ENCODE measurements around the gene MAST4.

MAST4 gene

GRCh38 chr5:67042176-67043003 lies 446.2 kb downstream of the MAST4 start:
- no peak overlapping the region for H3K4me3 ChIP-seq (ENCODE audit: low read length)
- TF ChIP-seq CTCF (conservative IDR thresholded peaks at IDR 0.05; ENCODE audit: low read length) = no peak
- no peak for DNase-seq (ENCODE audit: low read depth)

GRCh38 chr5:67043796-67044511 lies 447.8 kb downstream of the MAST4 start:
- no peak for TF ChIP-seq CTCF (conservative IDR thresholded peaks at IDR 0.05; ENCODE audit: low read length)
- H3K4me3 ChIP-seq (ENCODE audit: low read length) = no peak overlapping the region
- no peak for DNase-seq (ENCODE audit: low read depth)

- no peak for TF ChIP-seq CTCF (conservative IDR thresholded peaks at IDR 0.05; ENCODE audit: low read length)
- H3K4me3 ChIP-seq (ENCODE audit: low read length) = no peak overlapping the region
- no peak for DNase-seq (ENCODE audit: low read depth)
Observed at GRCh38 chr5:67045816-67046740, 449.9 kb downstream of the MAST4 start.

GRCh38 chr5:67047160-67047559 lies 451.0 kb downstream of the MAST4 start:
- no peak for DNase-seq (ENCODE audit: low read depth)
- TF ChIP-seq CTCF (conservative IDR thresholded peaks at IDR 0.05; ENCODE audit: low read length) = no peak
- H3K4me3 ChIP-seq (ENCODE audit: low read length) = no peak overlapping the region

- DNase-seq (ENCODE audit: low read depth) = no peak
- TF ChIP-seq CTCF (conservative IDR thresholded peaks at IDR 0.05; ENCODE audit: low read length) = no peak
- no peak overlapping the region for H3K4me3 ChIP-seq (ENCODE audit: low read length)
Observed at GRCh38 chr5:67047616-67048015, 451.4 kb downstream of the MAST4 start.

- TF ChIP-seq CTCF (conservative IDR thresholded peaks at IDR 0.05; ENCODE audit: low read length) = no peak
- no peak overlapping the region for H3K4me3 ChIP-seq (ENCODE audit: low read length)
- DNase-seq (ENCODE audit: low read depth) = no peak
Observed at GRCh38 chr5:67050125-67050524, 453.9 kb downstream of the MAST4 start.
